Erythroblast (primary cell): ENCODE data around the gene WDFY4.

Experiments
- GATA1 ChIP-seq: IDR thresholded peaks from 2 replicates; pipeline ENCODE4 v1.6.1; 2011; ENCODE audit warnings: low read depth, mild to moderate bottlenecking, control low read depth, low read length, moderate library complexity
- POLR2A ChIP-seq: IDR thresholded peaks from 2 replicates; pipeline ENCODE4 v1.6.1; 2011; ENCODE audit warnings: mild to moderate bottlenecking, low read length

- TF ChIP-seq POLR2A (no peak), GATA1 (no peak)
These were observed 105.9 kb downstream of the WDFY4 start for GRCh38 chr10:48790457-48791044.
